IMR-90 (cell line): Measurements from ENCODE around the gene CENPV.

Experiments used
- POLR2A ChIP-seq: IDR thresholded peaks from 2 replicates; pipeline ENCODE4 v1.6.1; 2012; ENCODE audit warnings: mild to moderate bottlenecking, low read depth, low read length
- RAD21 ChIP-seq: IDR thresholded peaks from 2 replicates; pipeline ENCODE4 v1.6.1; 2012; ENCODE audit warnings: low read length, improper control_type of control experiment
- TF ChIP-seq, protein P1 (sequence below): conservative IDR thresholded peaks from 2 replicates; pipeline ENCODE4 v1.5.1; 2012; ENCODE audit warnings: mild to moderate bottlenecking, low read depth, low read length, improper control_type of control experiment

DNA sequence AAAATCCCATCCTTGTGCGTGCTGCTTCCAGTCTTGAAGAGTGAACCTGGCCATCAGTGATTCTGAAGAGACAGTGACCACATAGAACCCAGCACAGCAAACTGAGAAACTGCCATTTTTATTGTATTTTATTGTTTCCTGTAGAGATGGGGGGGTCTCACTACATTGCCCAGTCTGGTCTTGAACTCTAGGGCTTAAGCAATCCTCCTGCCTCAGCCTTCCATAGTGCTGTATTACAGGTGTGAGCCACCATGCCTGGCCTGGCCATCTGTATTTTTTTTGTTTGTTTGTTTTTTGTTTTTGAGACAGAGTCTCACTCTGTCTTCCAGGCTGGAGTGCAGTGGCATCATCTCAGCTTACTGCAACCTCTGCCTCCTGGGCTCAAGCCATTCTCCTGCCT is 13.9 kb downstream of the CENPV start:
- TF ChIP-seq RAD21 (no peak), POLR2A (no peak)
- TF ChIP-seq, protein P1, sequence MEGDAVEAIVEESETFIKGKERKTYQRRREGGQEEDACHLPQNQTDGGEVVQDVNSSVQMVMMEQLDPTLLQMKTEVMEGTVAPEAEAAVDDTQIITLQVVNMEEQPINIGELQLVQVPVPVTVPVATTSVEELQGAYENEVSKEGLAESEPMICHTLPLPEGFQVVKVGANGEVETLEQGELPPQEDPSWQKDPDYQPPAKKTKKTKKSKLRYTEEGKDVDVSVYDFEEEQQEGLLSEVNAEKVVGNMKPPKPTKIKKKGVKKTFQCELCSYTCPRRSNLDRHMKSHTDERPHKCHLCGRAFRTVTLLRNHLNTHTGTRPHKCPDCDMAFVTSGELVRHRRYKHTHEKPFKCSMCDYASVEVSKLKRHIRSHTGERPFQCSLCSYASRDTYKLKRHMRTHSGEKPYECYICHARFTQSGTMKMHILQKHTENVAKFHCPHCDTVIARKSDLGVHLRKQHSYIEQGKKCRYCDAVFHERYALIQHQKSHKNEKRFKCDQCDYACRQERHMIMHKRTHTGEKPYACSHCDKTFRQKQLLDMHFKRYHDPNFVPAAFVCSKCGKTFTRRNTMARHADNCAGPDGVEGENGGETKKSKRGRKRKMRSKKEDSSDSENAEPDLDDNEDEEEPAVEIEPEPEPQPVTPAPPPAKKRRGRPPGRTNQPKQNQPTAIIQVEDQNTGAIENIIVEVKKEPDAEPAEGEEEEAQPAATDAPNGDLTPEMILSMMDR, result no peak
